HepG2 (cell line): Measurements from ENCODE around the gene DNMT3B.

Experiments used
- ARNT ChIP-seq: fragments of 450-650 bp; IDR thresholded peaks from 2 replicates; pipeline ENCODE4 v1.6.1; 2017
- FOXA3 ChIP-seq: IDR thresholded peaks from 2 replicates; pipeline ENCODE4 v1.6.1; 2016; ENCODE audit warnings: missing genetic modification reagents, missing compliant biosample characterization
- JUNB ChIP-seq: sonication (generic); formaldehyde crosslinking; IDR thresholded peaks from 2 replicates; pipeline ENCODE4 v1.8.0; 2022; ENCODE audit warnings: missing genetic modification reagents, mild to moderate bottlenecking, borderline replicate concordance
- KLF16 ChIP-seq, 2 experiments: sonication (generic) in 1 of 2; formaldehyde crosslinking in 1 of 2; IDR thresholded peaks; 2 replicates each; pipeline versions ENCODE4 v1.6.1 to v1.8.0; 2016 to 2023; ENCODE audit warnings: missing genetic modification reagents in 2 of 2, missing compliant biosample characterization in 1 of 2
- RBM22 ChIP-seq: fragments of 200-400 bp; formaldehyde crosslinking; optimal IDR thresholded peaks from 2 replicates; pipeline ENCODE3; 2017; ENCODE audit warnings: mild to moderate bottlenecking, low read length, moderate library complexity
- RFXANK ChIP-seq: IDR thresholded peaks from 2 replicates; pipeline ENCODE4 v1.6.1; 2016
- SOX6 ChIP-seq, 2 experiments: fragments of 450-650 bp in 1 of 2; sonication (generic) in 1 of 2; formaldehyde crosslinking in 1 of 2; IDR thresholded peaks; 2 replicates each; pipeline versions ENCODE4 v1.4.0 to v1.6.1; 2017 to 2020; ENCODE audit warnings: antibody characterized with exemption in 1 of 2, mild to moderate bottlenecking in 1 of 2, missing genetic modification reagents in 1 of 2
- TARDBP ChIP-seq: sonication (generic); formaldehyde crosslinking; IDR thresholded peaks from 2 replicates; pipeline ENCODE4 v1.8.0; 2022; ENCODE audit warnings: mild to moderate bottlenecking, missing genetic modification reagents
- ZNF432 ChIP-seq: sonication (generic); formaldehyde crosslinking; IDR thresholded peaks from 2 replicates; pipeline ENCODE4 v1.5.0; 2020; ENCODE audit warnings: missing genetic modification reagents, mild to moderate bottlenecking, borderline replicate concordance
- ZNF792 ChIP-seq: IDR thresholded peaks from 2 replicates; pipeline ENCODE4 v1.6.1; 2016
- TF ChIP-seq, protein P1 (sequence below), 2 experiments: IDR thresholded peaks; 2 replicates each; pipeline ENCODE4 v1.6.1; 2011 to 2012; ENCODE audit warnings: low read length in 2 of 2, borderline replicate concordance in 1 of 2, low read depth in 1 of 2, mild to moderate bottlenecking in 1 of 2, moderate library complexity in 1 of 2
- TF ChIP-seq, protein P2 (sequence below), 2 experiments: sonication (generic) in 1 of 2; formaldehyde crosslinking in 1 of 2; IDR thresholded peaks; 2 replicates each; pipeline versions ENCODE4 v1.4.0 to v1.6.1; 2018 to 2020; ENCODE audit warnings: missing genetic modification reagents in 2 of 2, borderline replicate concordance in 1 of 2, low read depth in 1 of 2, mild to moderate bottlenecking in 1 of 2, missing biosample characterization in 1 of 2
- TF ChIP-seq, protein P3 (sequence below): sonication (generic); formaldehyde crosslinking; IDR thresholded peaks from 2 replicates; pipeline ENCODE4 v1.5.0; 2020; ENCODE audit warnings: mild to moderate bottlenecking, missing genetic modification reagents, moderate library complexity

DNA sequence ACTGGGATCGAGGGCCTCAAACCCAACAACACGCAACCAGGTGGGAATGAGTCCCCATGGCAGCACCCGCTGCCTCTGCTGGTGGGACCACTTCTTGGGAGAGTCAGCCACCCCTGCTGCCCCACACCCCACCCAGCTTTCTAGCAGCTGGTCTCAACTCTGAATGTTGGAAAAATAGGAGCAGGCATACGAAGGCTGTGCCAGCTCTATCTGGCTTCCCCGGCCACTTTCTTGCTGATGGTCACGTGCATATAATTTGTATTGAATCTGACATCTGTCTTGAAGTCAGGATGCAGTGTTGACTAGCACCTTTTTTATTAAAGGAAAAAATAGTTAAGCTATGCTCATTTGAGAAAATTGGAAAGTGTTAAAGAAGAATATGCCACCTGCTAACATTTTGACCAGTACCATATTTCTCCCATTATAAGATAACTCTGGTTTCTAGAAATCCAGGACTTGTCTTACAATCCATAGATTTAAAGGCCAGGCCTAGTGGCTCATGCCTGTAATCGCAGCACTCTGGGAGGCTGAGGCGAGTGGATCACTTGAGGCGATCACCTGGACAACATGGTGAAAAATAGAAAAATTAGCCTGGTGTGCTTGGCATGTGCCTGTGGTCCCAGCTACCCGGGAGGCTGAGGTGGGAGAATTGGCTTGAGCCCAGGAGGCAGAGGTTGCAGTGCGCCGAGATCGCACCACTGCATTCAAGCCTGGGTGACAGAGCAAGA is 30.7 kb downstream of the DNMT3B start:
- TF ChIP-seq TARDBP (CRISPR knock-in tag) (no peak), ARNT (no peak), SOX6 (IDR thresholded peaks at IDR 0.05) (no peak), SOX6 (CRISPR knock-in tag; IDR thresholded peaks at IDR 0.05) (no peak), JUNB (no peak), ZNF792 (no peak), RBM22 (no peak), RFXANK (CRISPR knock-in tag) (no peak), FOXA3 (CRISPR knock-in tag) (no peak), KLF16 (CRISPR knock-in tag; IDR thresholded peaks at IDR 0.05) (no peak), ZNF432 (CRISPR knock-in tag) (no peak)
- TF ChIP-seq, protein P1, sequence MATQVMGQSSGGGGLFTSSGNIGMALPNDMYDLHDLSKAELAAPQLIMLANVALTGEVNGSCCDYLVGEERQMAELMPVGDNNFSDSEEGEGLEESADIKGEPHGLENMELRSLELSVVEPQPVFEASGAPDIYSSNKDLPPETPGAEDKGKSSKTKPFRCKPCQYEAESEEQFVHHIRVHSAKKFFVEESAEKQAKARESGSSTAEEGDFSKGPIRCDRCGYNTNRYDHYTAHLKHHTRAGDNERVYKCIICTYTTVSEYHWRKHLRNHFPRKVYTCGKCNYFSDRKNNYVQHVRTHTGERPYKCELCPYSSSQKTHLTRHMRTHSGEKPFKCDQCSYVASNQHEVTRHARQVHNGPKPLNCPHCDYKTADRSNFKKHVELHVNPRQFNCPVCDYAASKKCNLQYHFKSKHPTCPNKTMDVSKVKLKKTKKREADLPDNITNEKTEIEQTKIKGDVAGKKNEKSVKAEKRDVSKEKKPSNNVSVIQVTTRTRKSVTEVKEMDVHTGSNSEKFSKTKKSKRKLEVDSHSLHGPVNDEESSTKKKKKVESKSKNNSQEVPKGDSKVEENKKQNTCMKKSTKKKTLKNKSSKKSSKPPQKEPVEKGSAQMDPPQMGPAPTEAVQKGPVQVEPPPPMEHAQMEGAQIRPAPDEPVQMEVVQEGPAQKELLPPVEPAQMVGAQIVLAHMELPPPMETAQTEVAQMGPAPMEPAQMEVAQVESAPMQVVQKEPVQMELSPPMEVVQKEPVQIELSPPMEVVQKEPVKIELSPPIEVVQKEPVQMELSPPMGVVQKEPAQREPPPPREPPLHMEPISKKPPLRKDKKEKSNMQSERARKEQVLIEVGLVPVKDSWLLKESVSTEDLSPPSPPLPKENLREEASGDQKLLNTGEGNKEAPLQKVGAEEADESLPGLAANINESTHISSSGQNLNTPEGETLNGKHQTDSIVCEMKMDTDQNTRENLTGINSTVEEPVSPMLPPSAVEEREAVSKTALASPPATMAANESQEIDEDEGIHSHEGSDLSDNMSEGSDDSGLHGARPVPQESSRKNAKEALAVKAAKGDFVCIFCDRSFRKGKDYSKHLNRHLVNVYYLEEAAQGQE (IDR thresholded peaks at IDR 0.05; ENCODE audit: borderline replicate concordance in 1 of 2, low read depth in 1 of 2, low read length in 2 of 2): no peak
- TF ChIP-seq, protein P2, sequence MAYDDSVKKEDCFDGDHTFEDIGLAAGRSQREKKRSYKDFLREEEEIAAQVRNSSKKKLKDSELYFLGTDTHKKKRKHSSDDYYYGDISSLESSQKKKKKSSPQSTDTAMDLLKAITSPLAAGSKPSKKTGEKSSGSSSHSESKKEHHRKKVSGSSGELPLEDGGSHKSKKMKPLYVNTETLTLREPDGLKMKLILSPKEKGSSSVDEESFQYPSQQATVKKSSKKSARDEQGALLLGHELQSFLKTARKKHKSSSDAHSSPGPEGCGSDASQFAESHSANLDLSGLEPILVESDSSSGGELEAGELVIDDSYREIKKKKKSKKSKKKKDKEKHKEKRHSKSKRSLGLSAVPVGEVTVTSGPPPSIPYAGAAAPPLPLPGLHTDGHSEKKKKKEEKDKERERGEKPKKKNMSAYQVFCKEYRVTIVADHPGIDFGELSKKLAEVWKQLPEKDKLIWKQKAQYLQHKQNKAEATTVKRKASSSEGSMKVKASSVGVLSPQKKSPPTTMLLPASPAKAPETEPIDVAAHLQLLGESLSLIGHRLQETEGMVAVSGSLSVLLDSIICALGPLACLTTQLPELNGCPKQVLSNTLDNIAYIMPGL (CRISPR knock-in tag; IDR thresholded peaks at IDR 0.05; ENCODE audit: borderline replicate concordance in 1 of 2, low read depth in 1 of 2): no peak
- TF ChIP-seq, protein P3, sequence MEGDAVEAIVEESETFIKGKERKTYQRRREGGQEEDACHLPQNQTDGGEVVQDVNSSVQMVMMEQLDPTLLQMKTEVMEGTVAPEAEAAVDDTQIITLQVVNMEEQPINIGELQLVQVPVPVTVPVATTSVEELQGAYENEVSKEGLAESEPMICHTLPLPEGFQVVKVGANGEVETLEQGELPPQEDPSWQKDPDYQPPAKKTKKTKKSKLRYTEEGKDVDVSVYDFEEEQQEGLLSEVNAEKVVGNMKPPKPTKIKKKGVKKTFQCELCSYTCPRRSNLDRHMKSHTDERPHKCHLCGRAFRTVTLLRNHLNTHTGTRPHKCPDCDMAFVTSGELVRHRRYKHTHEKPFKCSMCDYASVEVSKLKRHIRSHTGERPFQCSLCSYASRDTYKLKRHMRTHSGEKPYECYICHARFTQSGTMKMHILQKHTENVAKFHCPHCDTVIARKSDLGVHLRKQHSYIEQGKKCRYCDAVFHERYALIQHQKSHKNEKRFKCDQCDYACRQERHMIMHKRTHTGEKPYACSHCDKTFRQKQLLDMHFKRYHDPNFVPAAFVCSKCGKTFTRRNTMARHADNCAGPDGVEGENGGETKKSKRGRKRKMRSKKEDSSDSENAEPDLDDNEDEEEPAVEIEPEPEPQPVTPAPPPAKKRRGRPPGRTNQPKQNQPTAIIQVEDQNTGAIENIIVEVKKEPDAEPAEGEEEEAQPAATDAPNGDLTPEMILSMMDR (CRISPR knock-in tag): no peak
